ENCODE results near the gene SCAMP4. TPM values are rescaled to one million over a fixed set of nuclear protein-coding genes. Genes with fewer than 3 reads are reported as not detected.

SCAMP4 gene
- total RNA-seq, 1 experiment from 2014 or later: 69.8 TPM

- Histone ChIP-seq H4K20me1 (ENCODE audit: insufficient read depth) (peaks cover 11% of the 10 kb centered on the region), H3K27ac (no peak overlapping the region), H3K4me2 (no peak overlapping the region), H3K4me3 (no peak overlapping the region), H3K9me2 (ENCODE audit: insufficient read depth) (no peaks in the 10 kb centered on the region), H3K9me3 (ENCODE audit: insufficient read depth, low read depth) (no peaks in the 10 kb centered on the region), H2AFZ (no peak overlapping the region), H3K79me2 (ENCODE audit: low read depth) (0 out of 2 replicates have a peak, but pooled peaks cover 10% of the 10 kb centered on the region), H3K36me3 (ENCODE audit: low read depth) (no peaks in the 10 kb centered on the region), H3K4me1 (replicated peaks; ENCODE audit: insufficient read depth) (no peaks in the 10 kb centered on the region), H3F3A (ENCODE audit: insufficient read depth, low read depth) (no peaks in the 10 kb centered on the region), H3K27me3 (ENCODE audit: insufficient read depth, low read depth) (no peaks in the 10 kb centered on the region)
- intact Hi-C loops (cut with micrococcal nuclease; ENCODE audit: unreplicated experiment): no loop called here
- no peak for DNase-seq
- TF ChIP-seq EZH2 (IDR thresholded peaks at IDR 0.05; ENCODE audit: low read depth): no peak
- TF ChIP-seq, protein P1, sequence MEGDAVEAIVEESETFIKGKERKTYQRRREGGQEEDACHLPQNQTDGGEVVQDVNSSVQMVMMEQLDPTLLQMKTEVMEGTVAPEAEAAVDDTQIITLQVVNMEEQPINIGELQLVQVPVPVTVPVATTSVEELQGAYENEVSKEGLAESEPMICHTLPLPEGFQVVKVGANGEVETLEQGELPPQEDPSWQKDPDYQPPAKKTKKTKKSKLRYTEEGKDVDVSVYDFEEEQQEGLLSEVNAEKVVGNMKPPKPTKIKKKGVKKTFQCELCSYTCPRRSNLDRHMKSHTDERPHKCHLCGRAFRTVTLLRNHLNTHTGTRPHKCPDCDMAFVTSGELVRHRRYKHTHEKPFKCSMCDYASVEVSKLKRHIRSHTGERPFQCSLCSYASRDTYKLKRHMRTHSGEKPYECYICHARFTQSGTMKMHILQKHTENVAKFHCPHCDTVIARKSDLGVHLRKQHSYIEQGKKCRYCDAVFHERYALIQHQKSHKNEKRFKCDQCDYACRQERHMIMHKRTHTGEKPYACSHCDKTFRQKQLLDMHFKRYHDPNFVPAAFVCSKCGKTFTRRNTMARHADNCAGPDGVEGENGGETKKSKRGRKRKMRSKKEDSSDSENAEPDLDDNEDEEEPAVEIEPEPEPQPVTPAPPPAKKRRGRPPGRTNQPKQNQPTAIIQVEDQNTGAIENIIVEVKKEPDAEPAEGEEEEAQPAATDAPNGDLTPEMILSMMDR (conservative IDR thresholded peaks at IDR 0.05): no peak
- no TSS peak for BruUV-seq (replicated peaks)
- POLR2A ChIA-PET (ENCODE audit: unreplicated experiment): no interaction called here
- CTCF ChIA-PET: no interaction called here
Observed at GRCh38 chr19:1954532-1954933, 49.3 kb downstream of the SCAMP4 start.

DNA sequence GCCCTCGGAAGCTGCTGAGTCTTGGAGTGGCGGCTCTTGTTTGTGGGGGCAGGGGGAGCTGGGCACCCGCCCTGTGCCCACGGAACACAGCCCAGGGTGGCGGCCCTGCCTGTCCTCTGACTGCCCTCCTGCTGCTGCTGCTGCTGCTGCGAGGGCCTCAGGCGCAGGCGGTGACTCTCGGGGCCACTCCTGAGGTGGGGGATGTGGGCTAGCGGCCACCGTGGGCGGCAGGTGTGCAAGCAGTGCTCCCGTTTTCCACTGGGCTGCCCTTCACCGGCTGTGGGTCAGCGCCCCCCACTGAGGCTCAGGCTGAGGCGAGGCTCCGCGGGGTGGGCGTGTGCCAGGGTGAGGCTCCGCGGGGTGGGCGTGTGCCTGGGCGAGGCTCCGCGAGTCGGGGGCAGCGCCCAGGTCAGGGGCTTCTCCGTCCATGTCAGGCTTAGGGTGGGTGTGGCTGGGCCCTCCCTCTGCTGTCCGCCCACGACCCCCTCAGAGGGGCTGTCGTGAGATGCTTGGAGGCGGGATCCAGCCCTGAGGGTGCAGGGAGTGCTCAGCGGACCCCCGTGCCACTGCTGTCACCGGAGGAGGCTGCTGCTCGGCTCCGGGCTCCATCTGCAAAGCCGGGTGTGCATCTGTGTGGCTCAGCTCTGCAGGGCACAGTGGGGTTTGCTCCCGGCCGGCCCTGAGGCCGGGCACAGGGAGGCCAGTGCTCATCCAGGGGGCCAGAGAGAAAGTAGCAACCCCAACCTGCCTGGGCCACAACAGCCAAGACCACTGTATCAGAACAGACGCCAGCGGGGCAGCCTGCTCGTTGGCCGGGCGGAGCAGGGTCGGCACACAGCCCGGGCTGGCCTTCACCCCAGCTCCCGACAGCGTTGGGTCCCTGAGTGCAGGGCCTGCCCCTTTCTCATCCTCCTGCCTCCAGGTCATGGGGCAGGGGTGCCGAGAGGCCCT, 50.2 kb downstream of the SCAMP4 start:
- H3K27me3 ChIP-seq (ENCODE audit: insufficient read depth, low read depth): no peaks in the 10 kb centered on the region
- H4K20me1 ChIP-seq (ENCODE audit: insufficient read depth): peaks cover 11% of the 10 kb centered on the region
- H3K4me2 ChIP-seq: no peak overlapping the region
- no peak overlapping the region for H2AFZ ChIP-seq
- H3K9me3 ChIP-seq (ENCODE audit: insufficient read depth, low read depth): no peaks in the 10 kb centered on the region
- H3K79me2 ChIP-seq (ENCODE audit: low read depth): 0 out of 2 replicates have a peak, but pooled peaks cover 8% of the 10 kb centered on the region
- TF ChIP-seq, protein P1 (conservative IDR thresholded peaks at IDR 0.05): no peak
- BruUV-seq (replicated peaks): no TSS peak
- no peaks in the 10 kb centered on the region for H3K4me1 ChIP-seq (replicated peaks; ENCODE audit: insufficient read depth)
- DNase-seq: no peak
- ChIA-PET POLR2A (ENCODE audit: unreplicated experiment) (no interaction called here), CTCF (no interaction called here)
- H3K4me3 ChIP-seq: no peak overlapping the region
- H3F3A ChIP-seq (ENCODE audit: insufficient read depth, low read depth): no peaks in the 10 kb centered on the region
- H3K27ac ChIP-seq: no peak overlapping the region
- intact Hi-C loops (cut with micrococcal nuclease; ENCODE audit: unreplicated experiment): no loop called here
- H3K36me3 ChIP-seq (ENCODE audit: low read depth): no peaks in the 10 kb centered on the region
- no peaks in the 10 kb centered on the region for H3K9me2 ChIP-seq (ENCODE audit: insufficient read depth)

GRCh38 chr19:1956122-1956494, 50.9 kb downstream of the SCAMP4 start:
- POLR2A ChIA-PET (ENCODE audit: unreplicated experiment): no interaction called here
- CTCF ChIA-PET: no interaction called here
- intact Hi-C loops (cut with micrococcal nuclease; ENCODE audit: unreplicated experiment): no loop called here

More at GRCh38 chr19:1956122-1956494, 50.9 kb downstream of the SCAMP4 start:
- Histone ChIP-seq H3K27me3 (ENCODE audit: insufficient read depth, low read depth) (no peaks in the 10 kb centered on the region), H3K79me2 (ENCODE audit: low read depth) (0 out of 2 replicates have a peak, but pooled peaks cover 4% of the 10 kb centered on the region), H2AFZ (no peak overlapping the region), H4K20me1 (ENCODE audit: insufficient read depth) (peaks cover 14% of the 10 kb centered on the region), H3K9me3 (ENCODE audit: insufficient read depth, low read depth) (no peaks in the 10 kb centered on the region), H3K4me3 (no peak overlapping the region), H3F3A (ENCODE audit: insufficient read depth, low read depth) (no peaks in the 10 kb centered on the region), H3K27ac (no peak overlapping the region), H3K4me1 (replicated peaks; ENCODE audit: insufficient read depth) (no peaks in the 10 kb centered on the region), H3K4me2 (no peak overlapping the region), H3K36me3 (ENCODE audit: low read depth) (no peaks in the 10 kb centered on the region), H3K9me2 (ENCODE audit: insufficient read depth) (no peaks in the 10 kb centered on the region)
- no peak for DNase-seq
- TF ChIP-seq, protein P1 (conservative IDR thresholded peaks at IDR 0.05): no peak
- TF ChIP-seq EZH2 (IDR thresholded peaks at IDR 0.05; ENCODE audit: low read depth): no peak
- BruUV-seq (replicated peaks): no TSS peak
